Left ventricle myocardium inferior (tissue), 1 donor: Measurements from ENCODE around the gene RNF115. TPM values are rescaled to one million over a fixed set of nuclear protein-coding genes. Genes with fewer than 3 reads are reported as not detected.
"Not testable (repeated sequence)": the region's sequence is repeated elsewhere in the genome, so short reads cannot be mapped to it uniquely, and the experiment has no call there.

Source experiments
- DNase-seq: peaks from one replicate; pipeline ENCODE4 v3.0.0-alpha.2; 2020
- H3K27ac ChIP-seq: fragments of 200-600 bp; replicated peaks from 2 replicates; pipeline ENCODE4 v1.8.0; 2021
- H3K27me3 ChIP-seq: fragments of 200-600 bp; 2 replicates; pipeline ENCODE4 v1.8.0; 2021; ENCODE audit warnings: low read depth
- H3K36me3 ChIP-seq: fragments of 200-600 bp; 2 replicates; pipeline ENCODE4 v1.8.0; 2021
- H3K4me1 ChIP-seq: fragments of 200-600 bp; 2 replicates; pipeline ENCODE4 v1.8.0; 2021
- H3K4me3 ChIP-seq: fragments of 200-600 bp; 2 replicates; pipeline ENCODE4 v1.8.0; 2021; ENCODE audit warnings: mild to moderate bottlenecking, moderate library complexity
- H3K9me3 ChIP-seq: fragments of 200-600 bp; replicated peaks from 2 replicates; pipeline ENCODE4 v1.8.0; 2021
- intact Hi-C: fragments of 100-400 bp; cut with micrococcal nuclease; formaldehyde crosslinking; loops from one replicate; pipeline ENCODE4 v1.11.0; 2022
- total RNA-seq: library from RNA; stranded (reverse); fragmentation: NEBNext Ultra II Directional; extraction: Animal tissue kit (Norgen Biotek cat#: 25700); gene quantifications from one replicate; pipeline ENCODE4 v1.2.1, GENCODE V29; 2021
- TF ChIP-seq, protein P1 (sequence below): fragments of 200-600 bp; IDR thresholded peaks from 2 replicates; pipeline ENCODE4 v1.8.0; 2021; ENCODE audit warnings: antibody characterized with exemption, mild to moderate bottlenecking, borderline replicate concordance
- donor health status: DM: no; HTN: yes; CAD: no; lungs with severe emphysema.

The RNF115 gene
- total RNA-seq, 1 donor from 2014 or later = 51.1 TPM

DNA sequence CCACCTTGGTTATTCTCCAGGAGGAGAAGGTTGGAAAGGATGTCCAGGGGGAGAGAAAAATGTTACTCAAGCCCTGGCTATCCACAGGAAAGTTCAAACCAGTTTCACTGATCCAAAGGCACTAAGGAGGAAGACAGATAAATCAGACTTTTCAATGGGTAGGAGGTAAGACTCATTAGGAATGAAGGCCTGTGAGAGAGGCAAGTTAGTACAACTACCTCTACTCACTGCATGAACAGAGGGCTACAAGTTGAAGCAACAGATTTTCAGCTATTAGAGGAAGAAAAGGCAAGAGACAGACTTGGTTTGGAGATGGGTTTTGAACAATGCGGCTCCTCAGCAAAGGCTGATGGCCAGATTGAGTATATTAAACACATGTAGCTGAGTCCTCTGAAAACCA is 87.7 kb downstream of the RNF115 start:
- peaks cover 4% of the 10 kb centered on the region for H3K36me3 ChIP-seq
- TF ChIP-seq, protein P1, sequence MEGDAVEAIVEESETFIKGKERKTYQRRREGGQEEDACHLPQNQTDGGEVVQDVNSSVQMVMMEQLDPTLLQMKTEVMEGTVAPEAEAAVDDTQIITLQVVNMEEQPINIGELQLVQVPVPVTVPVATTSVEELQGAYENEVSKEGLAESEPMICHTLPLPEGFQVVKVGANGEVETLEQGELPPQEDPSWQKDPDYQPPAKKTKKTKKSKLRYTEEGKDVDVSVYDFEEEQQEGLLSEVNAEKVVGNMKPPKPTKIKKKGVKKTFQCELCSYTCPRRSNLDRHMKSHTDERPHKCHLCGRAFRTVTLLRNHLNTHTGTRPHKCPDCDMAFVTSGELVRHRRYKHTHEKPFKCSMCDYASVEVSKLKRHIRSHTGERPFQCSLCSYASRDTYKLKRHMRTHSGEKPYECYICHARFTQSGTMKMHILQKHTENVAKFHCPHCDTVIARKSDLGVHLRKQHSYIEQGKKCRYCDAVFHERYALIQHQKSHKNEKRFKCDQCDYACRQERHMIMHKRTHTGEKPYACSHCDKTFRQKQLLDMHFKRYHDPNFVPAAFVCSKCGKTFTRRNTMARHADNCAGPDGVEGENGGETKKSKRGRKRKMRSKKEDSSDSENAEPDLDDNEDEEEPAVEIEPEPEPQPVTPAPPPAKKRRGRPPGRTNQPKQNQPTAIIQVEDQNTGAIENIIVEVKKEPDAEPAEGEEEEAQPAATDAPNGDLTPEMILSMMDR = no peak
- no peaks in the 10 kb centered on the region for H3K9me3 ChIP-seq
- H3K27me3 ChIP-seq = no peaks in the 10 kb centered on the region
- H3K4me3 ChIP-seq = no peak overlapping the region
- intact Hi-C loops = no loop called here
- H3K4me1 ChIP-seq = no peaks in the 10 kb centered on the region
- DNase-seq = no peak
- no peak overlapping the region for H3K27ac ChIP-seq

DNA sequence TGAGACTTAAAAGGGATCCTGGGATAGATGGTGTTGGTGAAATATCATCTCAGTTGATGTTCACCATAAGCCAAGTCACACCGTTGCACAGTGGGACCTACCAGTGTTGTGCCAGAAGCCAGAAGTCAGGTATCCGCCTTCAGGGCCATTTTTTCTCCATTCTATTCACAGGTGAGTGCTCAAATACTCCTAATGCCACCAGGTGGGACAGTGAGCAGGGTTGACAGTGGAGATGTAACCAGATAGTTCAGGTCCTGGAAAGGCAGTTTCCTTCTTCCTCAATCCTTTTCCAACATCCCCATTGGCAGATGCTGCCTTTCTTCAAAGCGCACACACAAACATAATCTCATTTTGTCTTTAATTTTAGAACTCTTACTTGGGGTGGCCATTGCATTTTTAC is 93.0 kb downstream of the RNF115 start:
- Histone ChIP-seq H3K4me1 (no peaks in the 10 kb centered on the region), H3K36me3 (no peaks in the 10 kb centered on the region), H3K27ac (no peak overlapping the region), H3K4me3 (no peak overlapping the region), H3K27me3 (no peaks in the 10 kb centered on the region), H3K9me3 (no peaks in the 10 kb centered on the region)
- intact Hi-C loops = no loop called here
- DNase-seq = no peak
- TF ChIP-seq, protein P1 = no peak

DNA sequence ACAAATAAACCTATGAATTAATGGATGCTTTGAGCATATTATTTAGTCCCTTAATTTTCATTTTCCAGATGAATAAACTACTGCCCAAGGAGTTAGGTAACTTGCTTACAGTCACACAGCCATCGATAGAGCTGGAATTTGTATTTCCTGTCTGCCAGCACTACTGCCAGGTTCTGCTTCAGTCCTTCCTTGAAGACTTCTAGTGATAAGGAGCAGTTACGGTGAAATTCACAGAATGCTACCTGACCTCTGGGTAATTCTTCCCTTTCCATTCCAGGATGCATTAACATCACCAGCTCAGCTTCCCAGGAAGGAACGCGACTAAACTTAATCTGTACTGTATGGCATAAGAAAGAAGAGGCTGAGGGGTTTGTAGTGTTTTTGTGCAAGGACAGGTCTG is 93.4 kb downstream of the RNF115 start:
- Histone ChIP-seq H3K27me3 (no peaks in the 10 kb centered on the region), H3K4me1 (no peaks in the 10 kb centered on the region), H3K9me3 (no peaks in the 10 kb centered on the region), H3K36me3 (no peaks in the 10 kb centered on the region), H3K27ac (no peak overlapping the region), H3K4me3 (no peak overlapping the region)
- TF ChIP-seq, protein P1 = no peak
- DNase-seq = no peak
- intact Hi-C loops = no loop called here

DNA sequence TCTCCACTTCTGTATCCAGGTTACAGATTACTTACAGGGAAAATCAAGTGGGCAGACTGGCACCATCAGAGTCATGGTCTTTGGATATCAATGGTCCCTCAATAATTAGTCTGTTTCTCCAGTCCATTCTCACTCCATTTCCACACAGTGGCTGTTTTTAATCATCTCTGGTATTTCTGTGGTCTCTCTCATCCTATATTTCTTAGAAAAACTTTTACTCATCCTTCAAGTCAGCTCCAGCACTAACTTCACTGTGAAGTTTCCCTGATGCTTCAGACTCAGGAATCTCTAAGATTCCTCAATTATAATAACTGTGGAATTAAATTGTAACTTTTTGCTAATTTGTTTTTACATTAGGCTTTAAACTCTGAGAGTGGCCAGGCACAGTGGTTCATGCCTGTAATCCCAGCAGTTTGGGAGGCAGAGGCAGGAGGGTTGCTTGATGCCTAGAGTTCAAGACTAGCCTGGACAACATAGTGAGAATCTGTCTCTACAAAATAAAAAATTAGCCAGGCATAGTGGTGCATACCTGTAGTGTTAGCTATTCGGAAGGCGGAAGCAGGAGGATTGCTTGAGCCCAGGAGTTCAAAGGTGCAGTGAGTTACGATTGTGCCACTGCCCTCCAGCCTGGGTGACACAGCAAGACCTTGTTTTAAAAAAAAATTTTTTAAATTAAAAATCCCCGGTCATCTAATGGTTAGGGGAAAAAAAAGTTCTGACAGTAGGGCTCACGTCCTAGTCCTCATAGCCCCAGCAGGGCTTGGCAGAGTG is 94.0 kb downstream of the RNF115 start:
- Histone ChIP-seq H3K4me3 (no peak overlapping the region), H3K27ac (no peak overlapping the region), H3K27me3 (no peaks in the 10 kb centered on the region), H3K9me3 (no peaks in the 10 kb centered on the region), H3K36me3 (no peaks in the 10 kb centered on the region), H3K4me1 (no peaks in the 10 kb centered on the region)
- no peak for DNase-seq
- intact Hi-C loops = no loop called here
- TF ChIP-seq, protein P1 = no peak

DNA sequence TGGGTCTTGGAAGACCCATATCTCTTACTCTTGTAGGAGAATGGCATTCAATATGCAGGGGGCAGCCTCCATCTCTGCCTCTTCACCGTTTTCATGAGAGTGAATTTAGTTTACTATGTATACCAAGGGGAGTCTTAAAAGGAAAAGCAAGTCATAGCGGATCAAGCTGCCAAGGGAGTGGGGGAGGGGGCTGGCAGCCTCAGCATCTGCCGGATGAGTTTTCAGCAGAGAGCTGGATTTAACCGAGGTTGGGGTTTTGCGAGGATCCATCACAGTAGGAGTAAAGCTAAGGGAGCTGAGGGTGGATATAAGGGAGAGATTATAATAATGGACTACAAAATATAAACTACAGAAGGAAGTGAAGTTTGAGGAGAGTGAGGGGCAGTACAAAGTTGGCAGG is 94.7 kb downstream of the RNF115 start:
- no peak for DNase-seq
- H3K9me3 ChIP-seq = no peaks in the 10 kb centered on the region
- no peaks in the 10 kb centered on the region for H3K4me1 ChIP-seq
- no peaks in the 10 kb centered on the region for H3K27me3 ChIP-seq
- intact Hi-C loops = no loop called here
- TF ChIP-seq, protein P1 = no peak
- no peaks in the 10 kb centered on the region for H3K36me3 ChIP-seq
- no peak overlapping the region for H3K27ac ChIP-seq
- H3K4me3 ChIP-seq = no peak overlapping the region

DNA sequence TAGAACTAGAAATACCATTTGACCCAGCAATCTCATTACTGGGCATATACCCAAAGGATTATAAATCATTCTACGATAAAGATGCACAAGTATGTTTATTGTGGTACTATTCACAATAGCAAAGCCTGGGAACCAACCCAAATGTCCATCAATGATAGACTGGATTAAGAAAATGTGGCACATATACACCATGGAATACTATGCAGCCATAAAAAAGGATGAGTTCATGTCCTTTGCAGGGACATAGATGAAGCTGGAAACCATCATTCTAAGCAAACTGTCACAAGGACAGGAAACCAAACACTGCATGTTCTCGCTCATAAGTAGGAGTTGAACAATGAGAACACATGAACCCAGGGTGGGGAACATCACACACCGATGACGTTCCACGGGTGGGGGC is 97.7 kb downstream of the RNF115 start:
- H3K36me3 ChIP-seq, H3K27ac ChIP-seq, DNase-seq, H3K4me1 ChIP-seq, H3K9me3 ChIP-seq, H3K4me3 ChIP-seq, H3K27me3 ChIP-seq, intact Hi-C loops: not testable (repeated sequence)
